NCI-H1105 (cell line): Measurements from ENCODE around the gene OSBPL1A.

Experiments
- DNase-seq: peaks from one replicate; lab custom pipeline; 2025; lab: John Stamatoyannopoulos, UW

Gene OSBPL1A

DNA sequence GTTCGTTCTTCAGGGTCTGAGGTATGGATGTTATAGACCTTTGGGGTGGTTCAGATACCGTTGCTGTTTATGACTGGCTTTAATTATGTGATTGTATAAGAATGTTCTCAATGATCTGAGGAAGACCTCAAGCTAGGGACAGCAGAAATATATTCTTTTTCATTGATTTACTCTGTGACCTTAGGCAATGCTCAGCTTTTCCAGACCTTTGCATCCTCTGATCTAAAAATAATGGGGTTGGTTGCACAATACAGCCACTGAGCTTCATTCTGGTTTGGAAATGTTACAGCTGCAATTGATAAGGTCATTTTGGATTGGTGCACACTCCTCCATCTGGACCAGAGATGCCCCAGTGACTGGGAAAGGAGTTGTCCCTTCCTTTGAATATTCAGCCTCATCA is 276.0 kb downstream of the OSBPL1A start:
- DNase-seq = no peak

- no peak for DNase-seq
Observed at GRCh38 chr18:24120676-24121075, 276.9 kb downstream of the OSBPL1A start.

DNA sequence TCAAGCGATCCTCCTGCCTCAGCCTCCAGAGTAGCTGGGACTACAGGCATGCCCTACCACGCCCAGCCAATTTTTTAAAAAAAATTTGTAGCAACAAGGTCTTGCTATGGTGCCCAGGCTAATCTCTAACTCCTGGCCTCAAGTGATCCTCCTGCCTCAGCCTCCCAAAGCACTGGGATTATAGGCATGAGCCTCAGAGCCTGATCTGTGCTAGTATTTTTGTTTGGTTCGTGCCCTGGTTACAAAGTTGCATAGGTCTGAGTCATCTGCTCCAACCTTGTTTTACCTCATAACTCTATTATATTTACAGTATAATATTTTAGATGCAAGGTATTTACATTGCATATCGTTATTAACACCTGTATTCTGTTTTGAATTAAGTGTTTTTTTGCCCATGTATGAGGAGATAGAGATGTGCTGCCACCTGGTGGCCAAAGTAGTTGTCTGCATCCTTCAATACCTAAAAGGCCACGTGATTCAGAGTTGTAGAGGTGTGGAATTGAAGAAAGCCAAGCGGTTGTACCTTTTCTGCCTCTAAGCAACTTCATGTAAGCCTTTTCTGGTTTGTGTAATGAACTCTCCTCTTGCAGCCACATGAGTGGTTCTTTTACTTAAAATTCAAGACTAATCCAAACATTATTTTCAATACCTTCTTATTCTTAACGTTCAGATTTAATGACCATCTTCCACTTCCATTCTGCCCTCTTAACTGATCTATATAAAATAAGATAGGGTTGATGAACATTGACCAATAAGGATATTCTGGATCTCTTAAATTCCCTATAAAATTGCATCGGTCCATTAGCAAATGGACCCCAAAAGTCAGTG is 278.7 kb downstream of the OSBPL1A start:
- DNase-seq = peak; percentile 77

DNA sequence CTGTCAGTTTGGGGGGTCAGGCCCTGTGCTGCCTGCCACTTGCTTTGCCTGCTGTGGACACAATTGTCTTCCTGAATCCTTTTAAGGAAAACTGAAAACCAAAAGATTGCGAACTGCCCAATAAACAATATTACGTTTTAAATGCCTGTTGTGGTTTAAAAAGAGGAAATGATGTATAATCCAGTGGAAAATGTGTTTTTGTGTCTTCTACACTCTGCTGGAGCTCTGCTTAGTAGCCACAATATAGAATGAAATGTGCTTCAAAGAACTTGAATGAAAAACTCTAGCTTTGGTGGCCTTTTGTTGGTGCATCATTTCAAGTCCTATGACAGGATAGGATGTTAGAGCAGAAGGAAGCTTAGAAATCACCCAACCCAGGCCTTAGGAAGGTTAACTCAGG is 282.0 kb downstream of the OSBPL1A start:
- DNase-seq = no peak

GRCh38 chr18:24114924-24115549 is 282.6 kb downstream of the OSBPL1A start:
- DNase-seq = no peak

- no peak for DNase-seq
Observed at GRCh38 chr18:24112874-24113615, 284.6 kb downstream of the OSBPL1A start.

DNA sequence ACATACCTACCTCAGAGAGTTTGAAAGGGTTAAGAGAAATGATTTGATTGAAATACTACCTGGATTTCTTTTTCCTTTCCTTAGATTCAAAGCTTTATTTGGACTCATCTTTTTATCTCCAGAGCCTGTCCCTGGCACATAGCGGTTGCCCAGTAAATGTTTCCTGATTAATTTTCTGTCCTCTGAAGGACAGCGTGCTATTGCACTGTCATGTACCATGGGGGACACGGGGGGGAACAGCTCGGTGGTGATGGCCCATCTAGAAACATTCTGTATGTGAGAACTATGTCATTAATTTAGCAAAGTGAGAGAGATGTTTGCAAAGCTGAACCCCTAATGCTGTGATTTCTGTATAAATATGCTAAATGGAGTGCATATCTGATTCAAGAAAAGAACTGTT is 285.2 kb downstream of the OSBPL1A start:
- DNase-seq = no peak
